ENCODE measurements around the gene SH2D1A. TPM values are rescaled to one million over a fixed set of nuclear protein-coding genes. Genes with fewer than 3 reads are reported as not detected.

SH2D1A gene
- total and polyA plus RNA-seq, 2 of the 13 experiments (the other 11 are each of a cell fraction or from before 2014, with no cell fraction given) = not detected

GRCh38 chrX:124348885-124349453 is 2.6 kb downstream of the SH2D1A start (continued):
- TF ChIP-seq PBX2 (CRISPR knock-in tag; IDR thresholded peaks at IDR 0.05) (no peak), SRSF1 (optimal IDR thresholded peaks at IDR 0.05; ENCODE audit: low read depth, low read length) (no peak), HINFP (CRISPR knock-in tag; IDR thresholded peaks at IDR 0.05; ENCODE audit: low read depth) (no peak), PRPF4 (IDR thresholded peaks at IDR 0.05; ENCODE audit: low read depth, low read length, poor library complexity, severe bottlenecking) (no peak), XRCC5 (optimal IDR thresholded peaks at IDR 0.05; ENCODE audit: low read length) (no peak), HMG20B (CRISPR knock-in tag; conservative IDR thresholded peaks at IDR 0.05) (no peak)

DNA sequence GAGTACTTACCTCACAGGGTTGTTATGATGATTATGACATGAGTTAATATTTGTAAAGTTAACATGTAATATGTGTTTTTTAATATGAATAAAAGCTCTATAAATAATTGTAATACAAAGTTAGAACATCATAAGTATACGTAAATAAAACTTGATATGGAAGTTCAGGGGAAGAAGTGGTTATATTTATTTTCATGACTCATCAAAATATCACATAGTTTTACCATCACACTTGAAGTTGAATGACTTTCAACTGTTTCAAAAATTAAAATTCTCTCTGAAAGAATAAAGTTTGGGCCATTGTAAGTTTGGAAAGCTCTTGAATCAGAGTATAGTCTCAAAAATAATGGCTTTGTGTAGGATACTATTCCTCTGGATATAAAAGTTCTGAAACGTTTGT is 8.3 kb downstream of the SH2D1A start:
- Histone ChIP-seq H2AFZ (ENCODE audit: low read length) (no peak overlapping the region), H3K4me1 (ENCODE audit: insufficient read depth, low read length) (no peaks in the 10 kb centered on the region), H3K27ac (ENCODE audit: extremely low read length, insufficient read depth, low read length) (no peak overlapping the region), H4K20me1 (ENCODE audit: insufficient read depth, low read length) (no peaks in the 10 kb centered on the region), H3K4me3 (replicated peaks in 1 of 3; ENCODE audit: insufficient read depth in 1 of 3, low read depth in 2 of 3, low read length in 3 of 3) (no peak overlapping the region), H3K36me3 (replicated peaks in 1 of 2; ENCODE audit: control insufficient read depth in 1 of 2, insufficient read depth in 2 of 2, low read length in 2 of 2) (no peaks in the 10 kb centered on the region), H3K9me3 (ENCODE audit: low read length) (no peaks in the 10 kb centered on the region), H3K79me2 (ENCODE audit: insufficient read depth, low read length) (no peaks in the 10 kb centered on the region), H3K4me2 (ENCODE audit: low read depth, low read length) (no peak overlapping the region), H3K9ac (ENCODE audit: insufficient read depth, low read depth, low read length) (no peak overlapping the region), H3K27me3 (ENCODE audit: control insufficient read depth in 1 of 2, insufficient read depth in 2 of 2, low read length in 2 of 2) (no peaks in the 10 kb centered on the region)
- ChIA-PET CTCF (ENCODE audit: low intra/inter-chr PET ratio, low total read pairs) (no interaction called here), POLR2A (no interaction called here)
- in situ Hi-C loops (cut with HindIII; ENCODE audit: extremely low pct_ligation_motif_present, low pct_unique_long_range_greater_than_20kb) (no loop called here), intact Hi-C loops (cut with micrococcal nuclease; ENCODE audit: unreplicated experiment) (no loop called here)
- WGBS (ENCODE audit: low lambda C conversion rate) = 0% methylated on average over 2 of the region's 2 CpGs
- TF ChIP-seq NFE2L2 (IDR thresholded peaks at IDR 0.05; ENCODE audit: low read length) (0 out of 2 replicates have a peak, but pooled peaks have one; percentile 40), XRCC5 (optimal IDR thresholded peaks at IDR 0.05; ENCODE audit: low read length) (no peak), MAFF (IDR thresholded peaks at IDR 0.05; ENCODE audit: low read depth, low read length) (peak; percentile 81), MAFK (conservative IDR thresholded peaks at IDR 0.05 in 1 of 2, IDR thresholded peaks at IDR 0.05 in 1 of 2; ENCODE audit: low read length in 2 of 2) (peak; percentile 61 to 86), RARG (CRISPR knock-in tag; IDR thresholded peaks at IDR 0.05; ENCODE audit: low read depth) (no peak)
- no peak for FAIRE-seq
- ATAC-seq = no peak
- DNase-seq (ENCODE audit: low spot score) = no peak
- BruUV-seq (replicated peaks) = no TSS peak

Measured in HepG2 (cell line).